SU-DHL-6 (cell line): Measurements from ENCODE around the gene PCIF1.

Source experiments
- CTCF ChIP-seq: fragments of 200-600 bp; sonication (generic); IDR thresholded peaks from one replicate; pipeline ENCODE4 v1.5.1; 2017; ENCODE audit warnings: antibody characterized with exemption, mild to moderate bottlenecking, low read length, moderate library complexity; ENCODE audit not compliant: insufficient read depth, poor library complexity, severe bottlenecking
- EZH2phosphoT487 ChIP-seq: fragments of 200-600 bp; sonication (generic), shearing (Covaris generic); conservative IDR thresholded peaks from 2 replicates; pipeline ENCODE4 v1.6.1; 2018; ENCODE audit warnings: mild to moderate bottlenecking, antibody characterized with exemption, low read length, moderate library complexity, mixed read lengths

GRCh38 chr20:45886590-45887345 lies 47.7 kb upstream of the PCIF1 start:
- no peak for TF ChIP-seq CTCF
- TF ChIP-seq EZH2phosphoT487 = no peak
